Neutrophil (primary cell): ENCODE data around the gene USH2A.

Experiments
- H3K27ac ChIP-seq: fragments of 200-600 bp; sonication (generic); 2 replicates; pipeline ENCODE4 v1.5.1; 2016; ENCODE audit warnings: mild to moderate bottlenecking, moderate library complexity
- H3K27me3 ChIP-seq: fragments of 200-600 bp; sonication (generic); 2 replicates; pipeline ENCODE4 v1.6.0; 2016; ENCODE audit warnings: mild to moderate bottlenecking
- H3K36me3 ChIP-seq: fragments of 200-600 bp; sonication (generic); 2 replicates; pipeline ENCODE4 v1.5.1; 2017
- H3K4me1 ChIP-seq, 2 experiments: fragments of 200-600 bp in 1 of 2; sonication (generic) in 1 of 2; 1 replicate in 1 of 2; 2 replicates in 1 of 2; pipeline versions ENCODE4 v1.5.1 to v1.6.1; 2013 to 2016; ENCODE audit warnings: low read depth in 1 of 2, low read length in 1 of 2, mild to moderate bottlenecking in 1 of 2, moderate library complexity in 1 of 2; ENCODE audit not compliant: control insufficient read depth in 1 of 2, insufficient read depth in 1 of 2
- H3K4me3 ChIP-seq, 2 experiments: fragments of 200-600 bp in 1 of 2; sonication (generic) in 1 of 2; 1 replicate in 1 of 2; 2 replicates in 1 of 2; pipeline ENCODE4 v1.5.1; 2013 to 2016; ENCODE audit warnings: low read depth in 1 of 2, low read length in 1 of 2, mild to moderate bottlenecking in 1 of 2, moderate library complexity in 1 of 2
- H3K9me3 ChIP-seq: fragments of 200-600 bp; sonication (generic); 2 replicates; pipeline ENCODE4 v1.5.1; 2016
- CTCF ChIP-seq: fragments of 200-600 bp; sonication (generic); IDR thresholded peaks from 2 replicates; pipeline ENCODE4 v1.5.1; 2016; ENCODE audit warnings: antibody characterized with exemption

The USH2A gene, protein sequence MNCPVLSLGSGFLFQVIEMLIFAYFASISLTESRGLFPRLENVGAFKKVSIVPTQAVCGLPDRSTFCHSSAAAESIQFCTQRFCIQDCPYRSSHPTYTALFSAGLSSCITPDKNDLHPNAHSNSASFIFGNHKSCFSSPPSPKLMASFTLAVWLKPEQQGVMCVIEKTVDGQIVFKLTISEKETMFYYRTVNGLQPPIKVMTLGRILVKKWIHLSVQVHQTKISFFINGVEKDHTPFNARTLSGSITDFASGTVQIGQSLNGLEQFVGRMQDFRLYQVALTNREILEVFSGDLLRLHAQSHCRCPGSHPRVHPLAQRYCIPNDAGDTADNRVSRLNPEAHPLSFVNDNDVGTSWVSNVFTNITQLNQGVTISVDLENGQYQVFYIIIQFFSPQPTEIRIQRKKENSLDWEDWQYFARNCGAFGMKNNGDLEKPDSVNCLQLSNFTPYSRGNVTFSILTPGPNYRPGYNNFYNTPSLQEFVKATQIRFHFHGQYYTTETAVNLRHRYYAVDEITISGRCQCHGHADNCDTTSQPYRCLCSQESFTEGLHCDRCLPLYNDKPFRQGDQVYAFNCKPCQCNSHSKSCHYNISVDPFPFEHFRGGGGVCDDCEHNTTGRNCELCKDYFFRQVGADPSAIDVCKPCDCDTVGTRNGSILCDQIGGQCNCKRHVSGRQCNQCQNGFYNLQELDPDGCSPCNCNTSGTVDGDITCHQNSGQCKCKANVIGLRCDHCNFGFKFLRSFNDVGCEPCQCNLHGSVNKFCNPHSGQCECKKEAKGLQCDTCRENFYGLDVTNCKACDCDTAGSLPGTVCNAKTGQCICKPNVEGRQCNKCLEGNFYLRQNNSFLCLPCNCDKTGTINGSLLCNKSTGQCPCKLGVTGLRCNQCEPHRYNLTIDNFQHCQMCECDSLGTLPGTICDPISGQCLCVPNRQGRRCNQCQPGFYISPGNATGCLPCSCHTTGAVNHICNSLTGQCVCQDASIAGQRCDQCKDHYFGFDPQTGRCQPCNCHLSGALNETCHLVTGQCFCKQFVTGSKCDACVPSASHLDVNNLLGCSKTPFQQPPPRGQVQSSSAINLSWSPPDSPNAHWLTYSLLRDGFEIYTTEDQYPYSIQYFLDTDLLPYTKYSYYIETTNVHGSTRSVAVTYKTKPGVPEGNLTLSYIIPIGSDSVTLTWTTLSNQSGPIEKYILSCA (N-terminal part only)

GRCh38 chr1:216422821-216423520 lies at the start of gene USH2A:
TSS of gene USH2A (minus strand) at chr1:216423448. CDS start at chr1:216422336, 1,112 bp downstream.
- Histone ChIP-seq H3K27me3 (no peaks in the 10 kb centered on the region), H3K4me1 (no peaks in the 10 kb centered on the region), H3K9me3 (no peaks in the 10 kb centered on the region), H3K36me3 (no peaks in the 10 kb centered on the region), H3K4me3 (no peak within 1 kb of the TSS), H3K27ac (no peak within 1 kb of the TSS)
- TF ChIP-seq CTCF = no peak

DNA sequence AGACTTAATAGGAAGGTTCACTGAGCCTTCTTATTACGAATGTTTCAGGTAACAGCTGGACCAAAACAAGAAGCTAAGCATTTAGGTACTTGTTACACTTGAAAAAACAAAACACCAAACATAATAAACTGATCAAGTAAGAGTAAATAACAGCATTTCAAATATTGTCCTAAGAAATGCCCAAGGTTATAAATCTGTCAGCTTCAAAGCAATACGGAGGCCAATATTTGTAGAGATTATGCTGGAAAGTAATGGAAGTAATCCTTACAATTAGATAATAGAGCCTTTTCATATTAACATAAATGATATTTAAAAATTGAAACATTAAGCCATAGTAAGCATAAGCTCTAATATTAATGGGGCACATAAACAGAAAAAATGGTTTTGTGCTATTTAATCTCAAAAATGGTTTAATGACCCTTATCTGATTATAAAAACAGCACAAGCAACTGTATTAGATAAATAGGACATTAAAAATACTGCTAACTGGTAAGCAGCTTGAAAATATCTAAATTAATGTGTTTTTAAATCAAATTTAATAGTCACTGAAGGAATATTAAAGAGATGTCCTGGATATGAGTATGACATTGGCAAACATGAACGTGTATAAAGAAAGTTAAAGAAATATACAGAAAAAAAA lies 43.0 kb upstream of the USH2A start:
- Histone ChIP-seq H3K27ac (no peak overlapping the region), H3K4me3 (no peak overlapping the region), H3K27me3 (no peaks in the 10 kb centered on the region), H3K4me1 (no peaks in the 10 kb centered on the region), H3K9me3 (no peaks in the 10 kb centered on the region), H3K36me3 (no peaks in the 10 kb centered on the region)
- no peak for TF ChIP-seq CTCF

DNA sequence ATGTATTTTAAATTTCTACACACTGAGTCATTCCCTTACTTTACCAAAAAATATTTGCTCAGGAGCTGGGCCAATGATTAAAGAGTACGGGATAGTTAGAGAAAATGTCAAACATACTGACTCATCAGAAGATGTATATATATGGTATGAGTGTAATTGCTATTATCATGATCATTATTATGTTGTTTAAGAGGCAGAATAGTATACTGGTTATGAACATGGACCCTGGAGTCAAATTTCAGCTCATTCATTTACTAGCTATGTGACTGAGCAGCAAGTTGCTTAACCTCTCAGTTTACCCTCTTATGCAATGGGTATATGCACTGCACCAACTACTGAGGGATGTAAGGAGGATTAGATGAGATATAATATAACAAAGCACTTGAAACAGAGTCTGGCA lies 41.2 kb upstream of the USH2A start:
- H3K27ac ChIP-seq = no peak overlapping the region
- H3K9me3 ChIP-seq = no peaks in the 10 kb centered on the region
- H3K4me1 ChIP-seq = no peaks in the 10 kb centered on the region
- H3K27me3 ChIP-seq = no peaks in the 10 kb centered on the region
- H3K4me3 ChIP-seq = no peak overlapping the region
- no peak for TF ChIP-seq CTCF
- H3K36me3 ChIP-seq = no peaks in the 10 kb centered on the region

- Histone ChIP-seq H3K4me1 (no peaks in the 10 kb centered on the region), H3K27ac (no peak overlapping the region), H3K27me3 (no peaks in the 10 kb centered on the region), H3K36me3 (no peaks in the 10 kb centered on the region), H3K9me3 (no peaks in the 10 kb centered on the region), H3K4me3 (no peak overlapping the region)
- TF ChIP-seq CTCF = no peak
These were observed 39.0 kb upstream of the USH2A start for GRCh38 chr1:216462066-216462775.
